OCI-LY7 (cell line): ENCODE data around the gene ITGAD. TPM values are rescaled to one million over a fixed set of nuclear protein-coding genes. Genes with fewer than 3 reads are reported as not detected.

Source experiments
- BruUV-seq: library from RNA; stranded (reverse); fragments of 400-500 nt; replicated peaks from 2 replicates; lab custom pipeline; 2021; lab: Mats Ljungman, UMichigan
- CTCF ChIA-PET: fragments of 300-600 bp; sonication (Branson Sonifier 250); formaldehyde crosslinking; loops from one replicate; lab custom pipeline; 2022; ENCODE audit warnings: antibody characterized with exemption; ENCODE audit not compliant: unreplicated experiment; lab: Charles Lee
- POLR2A ChIA-PET: fragments of 300-600 bp; sonication (Branson Sonifier 250); formaldehyde crosslinking; loops from one replicate; lab custom pipeline; 2022; ENCODE audit warnings: antibody characterized with exemption; lab: Charles Lee
- DNase-seq: peaks from one replicate; pipeline ENCODE4 v3.0.0-alpha.2; 2015; ENCODE audit warnings: low spot score
- H2AFZ ChIP-seq: fragments of 200-600 bp; sonication (generic), shearing (Covaris generic); 2 replicates; pipeline ENCODE4 v1.6.1; 2014; ENCODE audit warnings: mild to moderate bottlenecking, antibody characterized with exemption, low read length, moderate library complexity
- H3K27ac ChIP-seq: fragments of 200-600 bp; sonication (generic); 2 replicates; pipeline ENCODE4 v1.5.1; 2014; ENCODE audit warnings: mixed run types, low read depth, mild to moderate bottlenecking, moderate library complexity, low read length, inconsistent platforms; ENCODE audit not compliant: poor library complexity, severe bottlenecking
- H3K36me3 ChIP-seq: fragments of 200-600 bp; sonication (generic); 2 replicates; pipeline ENCODE4 v1.6.1; 2014; ENCODE audit warnings: mild to moderate bottlenecking, antibody characterized with exemption, low read length, moderate library complexity, mixed read lengths; ENCODE audit not compliant: insufficient read depth
- H3K4me1 ChIP-seq: fragments of 200-600 bp; sonication (generic); 2 replicates; pipeline ENCODE4 v1.5.1; 2014; ENCODE audit warnings: mild to moderate bottlenecking, low read length; ENCODE audit not compliant: insufficient read depth, poor library complexity, severe bottlenecking
- H3K4me2 ChIP-seq: fragments of 200-600 bp; sonication (generic); 2 replicates; pipeline ENCODE4 v1.6.1; 2014; ENCODE audit warnings: mild to moderate bottlenecking, low read length
- H3K4me3 ChIP-seq: fragments of 200-600 bp; sonication (generic); 2 replicates; pipeline ENCODE4 v1.5.1; 2014; ENCODE audit warnings: mild to moderate bottlenecking, low read depth, low read length; ENCODE audit not compliant: poor library complexity, severe bottlenecking
- H3K79me2 ChIP-seq: fragments of 200-600 bp; sonication (generic); 2 replicates; pipeline ENCODE4 v1.6.1; 2016; ENCODE audit warnings: low read depth, mild to moderate bottlenecking, low read length, moderate library complexity, mixed read lengths; ENCODE audit not compliant: insufficient read depth
- H3K9me2 ChIP-seq: fragments of 200-600 bp; sonication (generic); 2 replicates; pipeline ENCODE4 v1.6.1; 2016; ENCODE audit warnings: mild to moderate bottlenecking, low read length, mixed read lengths; ENCODE audit not compliant: insufficient read depth
- H3K9me3 ChIP-seq: fragments of 200-600 bp; sonication (generic); 2 replicates; pipeline ENCODE4 v1.6.1; 2014; ENCODE audit warnings: mild to moderate bottlenecking, mixed run types, low read length, mixed read lengths
- H4K20me1 ChIP-seq: fragments of 200-600 bp; sonication (generic); 2 replicates; pipeline ENCODE4 v1.6.1; 2014; ENCODE audit warnings: mild to moderate bottlenecking, antibody characterized with exemption, low read length, moderate library complexity, mixed read lengths; ENCODE audit not compliant: insufficient read depth
- CTCF ChIP-seq: fragments of 200-600 bp; sonication (generic); conservative IDR thresholded peaks from 2 replicates; pipeline ENCODE4 v1.5.1; 2014; ENCODE audit warnings: mild to moderate bottlenecking, antibody characterized with exemption, low read length, moderate library complexity, mixed read lengths
- EZH2phosphoT487 ChIP-seq: fragments of 200-600 bp; sonication (generic); IDR thresholded peaks from 2 replicates; pipeline ENCODE4 v1.6.1; 2018; ENCODE audit warnings: low read depth, borderline replicate concordance, mild to moderate bottlenecking, mixed run types, antibody characterized with exemption, low read length, moderate library complexity, mixed read lengths
- intact Hi-C: fragments of 100-400 bp; cut with micrococcal nuclease; formaldehyde crosslinking; loops from one replicate; pipeline ENCODE4 v1.10.0; 2022; ENCODE audit not compliant: unreplicated experiment
- total RNA-seq, 2 experiments: library from RNA; depleted of rRNA in 1 of 2; stranded (reverse); fragments of >200 nt in 1 of 2; shearing (Covaris generic) in 1 of 2; gene quantifications; 2 replicates each; pipeline ENCODE4 v1.2.3, GENCODE V29; 2014 to 2022

Gene ITGAD
- total RNA-seq, 2 experiments from 2014 or later, result not detected

- ChIA-PET CTCF (no interaction called here), POLR2A (no interaction called here)
- no peaks in the 10 kb centered on the region for H3K79me2 ChIP-seq
- intact Hi-C loops, result no loop called here
- BruUV-seq, result no TSS peak
- no peaks in the 10 kb centered on the region for H3K9me3 ChIP-seq
- H3K4me2 ChIP-seq, result no peak overlapping the region
- H3K4me3 ChIP-seq, result no peak overlapping the region
- H3K9me2 ChIP-seq, result no peaks in the 10 kb centered on the region
- TF ChIP-seq EZH2phosphoT487 (no peak), CTCF (no peak)
- H3K27ac ChIP-seq, result no peak overlapping the region
- no peaks in the 10 kb centered on the region for H3K36me3 ChIP-seq
- no peak overlapping the region for H2AFZ ChIP-seq
- H3K4me1 ChIP-seq, result no peaks in the 10 kb centered on the region
- no peaks in the 10 kb centered on the region for H4K20me1 ChIP-seq
- no peak for DNase-seq
Measured at GRCh38 chr16:31397701-31398100, 4.6 kb downstream of the ITGAD start.

- no peak overlapping the region for H2AFZ ChIP-seq
- no peak overlapping the region for H3K27ac ChIP-seq
- H3K36me3 ChIP-seq, result no peaks in the 10 kb centered on the region
- H3K4me2 ChIP-seq, result no peak overlapping the region
- TF ChIP-seq CTCF (no peak), EZH2phosphoT487 (no peak)
- H3K4me3 ChIP-seq, result no peak overlapping the region
- no peaks in the 10 kb centered on the region for H4K20me1 ChIP-seq
- no peaks in the 10 kb centered on the region for H3K9me3 ChIP-seq
- ChIA-PET CTCF (no interaction called here), POLR2A (no interaction called here)
- H3K9me2 ChIP-seq, result no peaks in the 10 kb centered on the region
- H3K4me1 ChIP-seq, result no peaks in the 10 kb centered on the region
- no peak for DNase-seq
- BruUV-seq, result no TSS peak
- intact Hi-C loops, result no loop called here
- no peaks in the 10 kb centered on the region for H3K79me2 ChIP-seq
Measured at GRCh38 chr16:31400191-31400590, 7.1 kb downstream of the ITGAD start.

GRCh38 chr16:31401436-31401835 is 8.3 kb downstream of the ITGAD start:
- Histone ChIP-seq H3K9me2 (no peaks in the 10 kb centered on the region), H3K27ac (no peak overlapping the region), H3K4me2 (no peak overlapping the region), H2AFZ (no peak overlapping the region), H3K4me3 (no peak overlapping the region), H4K20me1 (no peaks in the 10 kb centered on the region), H3K9me3 (no peaks in the 10 kb centered on the region), H3K36me3 (no peaks in the 10 kb centered on the region), H3K79me2 (no peaks in the 10 kb centered on the region), H3K4me1 (no peaks in the 10 kb centered on the region)
- no peak for DNase-seq
- TF ChIP-seq CTCF, result no peak
- TF ChIP-seq EZH2phosphoT487, result no peak
- ChIA-PET CTCF (no interaction called here), POLR2A (no interaction called here)
- no TSS peak for BruUV-seq
- intact Hi-C loops, result no loop called here
